Upper lobe of left lung (tissue), 6 donors: Measurements from ENCODE around the gene TLR8. TPM values are rescaled to one million over a fixed set of nuclear protein-coding genes. Genes with fewer than 3 reads are reported as not detected.

Experiments used
- ATAC-seq, 2 donors: fragments of 200-7000 bp; cut with Tn5 transposase; one replicate each; pipeline ENCODE4 v1.9.1; 2022; ENCODE audit warnings: mild to moderate bottlenecking in 2 of 2, moderate library complexity in 2 of 2; ENCODE audit not compliant: low FRiP score in 2 of 2
- DNase-seq, 2 donors: peaks; one replicate each; pipeline ENCODE4 v3.0.0-alpha.2; 2019 to 2020
- H3K27ac ChIP-seq, 4 donors: fragments of 200-600 bp; sonication (generic); one replicate each; pipeline ENCODE4 v1.5.1; 2016 to 2019
- H3K27me3 ChIP-seq, 4 donors: fragments of 200-600 bp; sonication (generic); one replicate each; pipeline ENCODE4 v1.5.1; 2017 to 2019
- H3K36me3 ChIP-seq, 4 donors: fragments of 200-600 bp; sonication (generic); one replicate each; pipeline ENCODE4 v1.5.1; 2016 to 2019
- H3K4me1 ChIP-seq, 4 donors: fragments of 200-600 bp; sonication (generic); one replicate each; pipeline ENCODE4 v1.5.1; 2018 to 2019
- H3K4me3 ChIP-seq, 4 donors: fragments of 200-600 bp; sonication (generic); one replicate each; pipeline ENCODE4 v1.5.1; 2017 to 2019; ENCODE audit warnings: mild to moderate bottlenecking in 2 of 4, moderate library complexity in 1 of 4
- H3K9me3 ChIP-seq, 4 donors: fragments of 200-600 bp; sonication (generic); one replicate each; pipeline ENCODE4 v1.5.1; 2018 to 2019
- EP300 ChIP-seq, 4 donors: sonication (generic); formaldehyde crosslinking; IDR thresholded peaks; one replicate each; pipeline ENCODE4 v1.5.1; 2017; ENCODE audit warnings: antibody characterized with exemption in 4 of 4, control low read depth in 2 of 4
- POLR2A ChIP-seq, 4 donors: fragments of 450-650 bp; IDR thresholded peaks; one replicate each; pipeline ENCODE4 v1.5.1; 2016 to 2017; ENCODE audit warnings: antibody characterized with exemption in 4 of 4, mild to moderate bottlenecking in 2 of 4
- POLR2AphosphoS5 ChIP-seq, 2 donors: sonication (generic); formaldehyde crosslinking; IDR thresholded peaks; one replicate each; pipeline ENCODE4 v1.5.1; 2017; ENCODE audit warnings: antibody characterized with exemption in 2 of 2
- WGBS, 2 donors: methylation state at CpG; one replicate each; pipeline ENCODE4 v1.1.5; 2017 to 2018; 5-methylcytosine and 5-hydroxymethylcytosine counted together
- total RNA-seq, 6 donors: library from RNA; depleted of rRNA in 4 of 6; stranded (reverse); fragments of >200 nt in 4 of 6; gene quantifications; one replicate each; pipeline versions ENCODE4 v1.1.0 to v1.2.1, GENCODE V29; 2016 to 2021
- TF ChIP-seq, protein P1 (sequence below), 6 experiments: fragments of 450-650 bp in 4 of 6; fragments of 200-600 bp in 2 of 6; sonication (generic) in 2 of 6; IDR thresholded peaks; one replicate each; pipeline ENCODE4 v1.5.1; 2016 to 2019; ENCODE audit warnings: antibody characterized with exemption in 6 of 6
- donor health status: DM: no; HTN: no; CAD: no; lungs with moderate emphysema.
- donor health status: DM: no; HTN: yes; CAD: no; lungs with severe emphysema.

The TLR8 gene
- total RNA-seq, 6 donors from 2014 or later: 2.3 to 24.5 (median 9.3) TPM

DNA sequence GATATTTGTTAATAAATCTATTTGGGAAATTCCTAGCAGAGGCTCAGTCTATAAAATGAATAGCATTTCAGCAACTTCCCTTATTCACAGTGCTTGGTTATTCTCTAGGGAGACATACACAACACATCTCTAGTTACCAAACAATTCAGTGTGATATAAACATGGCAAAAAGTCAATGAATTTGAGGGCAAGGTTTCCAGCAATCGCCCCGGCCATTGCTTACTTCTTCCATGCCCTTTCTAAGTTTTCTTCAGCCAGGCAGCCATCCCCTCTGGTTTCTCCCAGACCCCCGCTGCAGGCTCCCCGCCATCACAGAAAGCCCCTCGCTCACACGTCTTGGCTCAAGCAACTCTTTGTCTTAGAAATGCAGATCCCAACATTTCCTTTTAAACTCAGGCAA, 35.2 kb upstream of the TLR8 start:
- 64 to 72% methylated on average over 6 of the region's 6 CpGs for WGBS, 2 donors
- Histone ChIP-seq H3K4me1 (no peaks in the 10 kb centered on the region), H3K27ac (no peak overlapping the region), H3K27me3 (no peaks in the 10 kb centered on the region), H3K36me3 (no peaks in the 10 kb centered on the region), H3K9me3 (no peaks in the 10 kb centered on the region), H3K4me3 (no peak overlapping the region)
- DNase-seq: no peak
- TF ChIP-seq EP300 (IDR thresholded peaks at IDR 0.05) (no peak), POLR2AphosphoS5 (IDR thresholded peaks at IDR 0.05) (no peak), POLR2A (IDR thresholded peaks at IDR 0.05) (no peak)
- TF ChIP-seq, protein P1, sequence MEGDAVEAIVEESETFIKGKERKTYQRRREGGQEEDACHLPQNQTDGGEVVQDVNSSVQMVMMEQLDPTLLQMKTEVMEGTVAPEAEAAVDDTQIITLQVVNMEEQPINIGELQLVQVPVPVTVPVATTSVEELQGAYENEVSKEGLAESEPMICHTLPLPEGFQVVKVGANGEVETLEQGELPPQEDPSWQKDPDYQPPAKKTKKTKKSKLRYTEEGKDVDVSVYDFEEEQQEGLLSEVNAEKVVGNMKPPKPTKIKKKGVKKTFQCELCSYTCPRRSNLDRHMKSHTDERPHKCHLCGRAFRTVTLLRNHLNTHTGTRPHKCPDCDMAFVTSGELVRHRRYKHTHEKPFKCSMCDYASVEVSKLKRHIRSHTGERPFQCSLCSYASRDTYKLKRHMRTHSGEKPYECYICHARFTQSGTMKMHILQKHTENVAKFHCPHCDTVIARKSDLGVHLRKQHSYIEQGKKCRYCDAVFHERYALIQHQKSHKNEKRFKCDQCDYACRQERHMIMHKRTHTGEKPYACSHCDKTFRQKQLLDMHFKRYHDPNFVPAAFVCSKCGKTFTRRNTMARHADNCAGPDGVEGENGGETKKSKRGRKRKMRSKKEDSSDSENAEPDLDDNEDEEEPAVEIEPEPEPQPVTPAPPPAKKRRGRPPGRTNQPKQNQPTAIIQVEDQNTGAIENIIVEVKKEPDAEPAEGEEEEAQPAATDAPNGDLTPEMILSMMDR (IDR thresholded peaks at IDR 0.05): no peak
- no peak for ATAC-seq

DNA sequence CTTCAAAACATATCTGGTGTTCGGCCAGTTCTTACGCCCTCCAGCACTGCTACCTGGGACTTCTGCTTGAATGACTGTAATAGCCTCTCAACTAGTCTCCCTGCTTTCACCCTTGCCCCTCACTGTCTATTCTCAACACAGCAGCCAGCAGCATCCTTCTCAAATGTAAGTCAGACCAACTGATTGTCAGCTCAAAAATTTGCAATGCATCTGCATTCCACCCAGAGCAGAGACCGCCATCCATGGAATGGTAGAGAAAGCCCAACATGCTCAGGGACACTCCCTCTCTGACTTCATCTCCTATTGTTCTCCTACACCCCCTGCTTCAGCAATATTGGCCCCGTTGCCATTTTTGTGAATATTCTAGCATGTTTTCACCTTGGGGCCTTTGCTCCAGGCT, 33.7 kb upstream of the TLR8 start:
- peaks cover 0 to 3% (median 0%) of the 10 kb centered on the region in 4 donors for H3K4me1 ChIP-seq
- WGBS, 2 donors: 84 to 88% methylated on average over 4 of the region's 4 CpGs
- H3K9me3 ChIP-seq: no peaks in the 10 kb centered on the region
- no peak for ATAC-seq
- H3K36me3 ChIP-seq: no peaks in the 10 kb centered on the region
- DNase-seq: no peak
- H3K4me3 ChIP-seq: no peak overlapping the region
- H3K27ac ChIP-seq: no peak overlapping the region
- TF ChIP-seq POLR2A (IDR thresholded peaks at IDR 0.05) (no peak), POLR2AphosphoS5 (IDR thresholded peaks at IDR 0.05) (no peak), EP300 (IDR thresholded peaks at IDR 0.05) (no peak)
- TF ChIP-seq, protein P1 (IDR thresholded peaks at IDR 0.05): no peak
- no peaks in the 10 kb centered on the region for H3K27me3 ChIP-seq

DNA sequence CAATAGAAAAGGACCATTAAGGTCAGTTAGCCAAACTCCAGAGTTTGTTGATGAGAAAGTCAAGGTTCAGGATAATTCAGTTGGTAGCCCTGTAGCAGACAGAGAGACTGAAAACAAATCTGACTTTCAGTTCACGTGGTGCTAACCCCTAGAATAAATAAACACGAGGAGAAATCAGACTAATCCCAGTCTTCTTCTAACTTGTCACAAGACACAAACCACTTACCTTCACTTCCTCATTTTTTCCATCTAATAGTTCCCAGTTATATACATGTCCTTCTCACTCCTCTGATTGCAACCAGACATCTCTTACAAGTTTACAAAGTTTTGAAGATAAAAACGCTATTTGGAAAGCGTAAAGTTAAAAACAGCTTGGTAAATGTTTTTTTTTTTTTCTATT, 31.8 kb upstream of the TLR8 start:
- WGBS, 2 donors: 31 to 45% methylated on average over 4 of the region's 4 CpGs

DNA sequence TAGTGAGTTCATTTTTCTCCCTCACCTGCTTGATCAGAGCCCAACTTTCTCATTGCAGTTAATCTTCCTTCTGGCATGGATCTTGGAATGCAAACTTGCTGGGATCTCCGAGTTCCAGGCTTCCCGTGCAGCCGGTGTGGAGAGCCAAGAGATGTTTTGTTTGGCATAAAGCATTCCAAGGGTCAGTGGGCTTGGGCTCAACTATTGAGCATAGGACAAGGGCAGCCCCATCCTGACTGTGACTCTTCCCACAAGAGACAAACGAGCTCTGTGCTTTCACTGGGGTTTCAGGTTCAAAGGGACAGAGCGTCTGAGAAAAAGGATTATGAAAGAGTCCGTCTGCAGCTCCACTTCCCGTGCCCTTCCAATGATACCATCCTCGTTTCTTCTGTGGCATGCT, 29.0 kb upstream of the TLR8 start:
- H3K4me3 ChIP-seq: no peak overlapping the region
- no peaks in the 10 kb centered on the region for H3K36me3 ChIP-seq
- ATAC-seq: no peak
- no peak overlapping the region for H3K27ac ChIP-seq
- WGBS, 2 donors: 20 to 52% methylated on average over 6 to 8 of the region's 8 CpGs
- no peaks in the 10 kb centered on the region for H3K9me3 ChIP-seq
- no peak for DNase-seq
- no peaks in the 10 kb centered on the region for H3K27me3 ChIP-seq
- H3K4me1 ChIP-seq: peaks cover 0 to 3% (median 0%) of the 10 kb centered on the region in 4 donors
- TF ChIP-seq, protein P1 (IDR thresholded peaks at IDR 0.05): no peak
- no peak for TF ChIP-seq EP300 (IDR thresholded peaks at IDR 0.05)
- TF ChIP-seq POLR2A (IDR thresholded peaks at IDR 0.05): no peak
- no peak for TF ChIP-seq POLR2AphosphoS5 (IDR thresholded peaks at IDR 0.05)

More for the DNA sequence above, 31.8 kb upstream of the TLR8 start:
- no peak for DNase-seq
- Histone ChIP-seq H3K4me1 (peaks cover 0 to 3% (median 0%) of the 10 kb centered on the region in 4 donors), H3K4me3 (no peak overlapping the region), H3K27ac (no peak overlapping the region), H3K27me3 (no peaks in the 10 kb centered on the region), H3K9me3 (no peaks in the 10 kb centered on the region), H3K36me3 (no peaks in the 10 kb centered on the region)
- ATAC-seq: no peak
- TF ChIP-seq, protein P1 (IDR thresholded peaks at IDR 0.05): no peak
- TF ChIP-seq POLR2A (IDR thresholded peaks at IDR 0.05) (no peak), EP300 (IDR thresholded peaks at IDR 0.05) (no peak), POLR2AphosphoS5 (IDR thresholded peaks at IDR 0.05) (no peak)

DNA sequence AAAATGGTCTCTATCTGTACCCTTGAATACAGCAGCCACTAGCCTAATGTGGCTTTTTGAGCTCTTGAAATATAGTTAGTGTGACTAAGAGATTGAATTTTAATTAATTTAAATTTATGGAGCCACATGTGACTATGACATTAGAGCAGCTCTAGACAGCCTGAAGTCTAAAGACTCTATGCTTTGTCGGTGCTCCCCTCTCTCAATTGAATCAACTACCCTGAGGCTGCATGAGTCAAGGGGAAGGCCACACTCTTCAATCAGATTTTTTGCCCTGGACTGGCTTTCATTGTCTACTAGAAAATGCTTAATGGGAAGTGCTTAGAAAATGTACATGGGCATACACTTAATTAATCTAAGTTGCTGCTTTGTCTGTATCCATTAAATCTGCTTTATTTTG, 27.9 kb upstream of the TLR8 start:
- H3K27me3 ChIP-seq: no peaks in the 10 kb centered on the region
- H3K9me3 ChIP-seq: no peaks in the 10 kb centered on the region
- WGBS, 2 donors: 80 to 88% methylated on average over 1 of the region's 1 CpG
- no peak overlapping the region for H3K4me3 ChIP-seq
- TF ChIP-seq POLR2A (IDR thresholded peaks at IDR 0.05) (no peak), POLR2AphosphoS5 (IDR thresholded peaks at IDR 0.05) (no peak), EP300 (IDR thresholded peaks at IDR 0.05) (no peak)
- TF ChIP-seq, protein P1 (IDR thresholded peaks at IDR 0.05): no peak
- no peak overlapping the region for H3K27ac ChIP-seq
- H3K4me1 ChIP-seq: peaks cover 0 to 3% (median 0%) of the 10 kb centered on the region in 4 donors
- no peak for ATAC-seq
- no peak for DNase-seq
- H3K36me3 ChIP-seq: no peaks in the 10 kb centered on the region
